Smooth muscle cell (in vitro differentiated cells): ENCODE results near the gene PTGES. TPM values are rescaled to one million over a fixed set of nuclear protein-coding genes. Genes with fewer than 3 reads are reported as not detected.
"Not testable (repeated sequence)": the region's sequence is repeated elsewhere in the genome, so short reads cannot be mapped to it uniquely, and the experiment has no call there.

Experiments used
- DNase-seq: peaks from one replicate; lab custom pipeline; 2025; ENCODE audit not compliant: unreplicated experiment; lab: John Stamatoyannopoulos, UW
- H2AFZ ChIP-seq: fragments of 200-600 bp; sonication (generic); 2 replicates; pipeline ENCODE4 v1.6.0; 2016; ENCODE audit warnings: antibody characterized with exemption, low read depth, mild to moderate bottlenecking
- H3F3A ChIP-seq: fragments of 200-600 bp; sonication (generic); 2 replicates; pipeline ENCODE4 v1.6.0; 2017; ENCODE audit warnings: antibody characterized with exemption, low read depth
- H3K27ac ChIP-seq: fragments of 200-600 bp; sonication (generic); 2 replicates; pipeline ENCODE4 v1.5.1; 2016; ENCODE audit warnings: low read depth, mild to moderate bottlenecking
- H3K27me3 ChIP-seq: fragments of 200-600 bp; sonication (generic); 2 replicates; pipeline ENCODE4 v1.6.1; 2016; ENCODE audit warnings: low read depth, mild to moderate bottlenecking
- H3K36me3 ChIP-seq: fragments of 200-600 bp; sonication (generic); 2 replicates; pipeline ENCODE4 v1.5.1; 2016; ENCODE audit warnings: low read depth
- H3K4me1 ChIP-seq: fragments of 200-600 bp; sonication (generic); 2 replicates; pipeline ENCODE4 v1.5.1; 2016; ENCODE audit warnings: low read depth
- H3K4me2 ChIP-seq: fragments of 200-600 bp; sonication (generic); 2 replicates; pipeline ENCODE4 v1.6.0; 2016; ENCODE audit warnings: mild to moderate bottlenecking
- H3K4me3 ChIP-seq: fragments of 200-600 bp; sonication (generic); 2 replicates; pipeline ENCODE4 v1.5.1; 2016; ENCODE audit warnings: mild to moderate bottlenecking
- H3K79me2 ChIP-seq: fragments of 200-600 bp; sonication (generic); 2 replicates; pipeline ENCODE4 v1.6.0; 2016; ENCODE audit warnings: low read depth, mild to moderate bottlenecking
- H3K9ac ChIP-seq: fragments of 200-600 bp; sonication (generic); 2 replicates; pipeline ENCODE4 v1.6.0; 2016; ENCODE audit warnings: low read depth
- H3K9me3 ChIP-seq: fragments of 200-600 bp; sonication (generic); replicated peaks from 2 replicates; pipeline ENCODE4 v1.5.1; 2016; ENCODE audit warnings: low read depth
- H4K20me1 ChIP-seq: fragments of 200-600 bp; sonication (generic); 2 replicates; pipeline ENCODE4 v1.6.0; 2016; ENCODE audit warnings: low read depth
- WGBS: methylation state at CpG from one replicate; pipeline ENCODE4 v1.1.7; 2016; ENCODE audit warnings: low lambda C conversion rate; 5-methylcytosine and 5-hydroxymethylcytosine counted together
- polyA plus RNA-seq: library from polyadenylated mRNA; unstranded; fragments of >200 nt; fragmentation: Nextera tagmentation; extraction: Ambion mirVana; gene quantifications from 2 replicates; pipeline ENCODE4 v1.2.1, GENCODE V29; 2016
- total RNA-seq: library from RNA; depleted of rRNA; stranded (reverse); fragments of >200 nt; gene quantifications from 2 replicates; pipeline ENCODE4 v1.2.3, GENCODE V29; 2014
- TF ChIP-seq, protein P1 (sequence below): fragments of 200-600 bp; sonication (generic); IDR thresholded peaks from 2 replicates; pipeline ENCODE4 v1.5.1; 2017; ENCODE audit warnings: borderline replicate concordance, mild to moderate bottlenecking, antibody characterized with exemption; ENCODE audit not compliant: insufficient read depth, poor library complexity, severe bottlenecking

PTGES gene
- total and polyA plus RNA-seq, 2 experiments from 2014 or later = 49.5 to 69.6 TPM

DNA sequence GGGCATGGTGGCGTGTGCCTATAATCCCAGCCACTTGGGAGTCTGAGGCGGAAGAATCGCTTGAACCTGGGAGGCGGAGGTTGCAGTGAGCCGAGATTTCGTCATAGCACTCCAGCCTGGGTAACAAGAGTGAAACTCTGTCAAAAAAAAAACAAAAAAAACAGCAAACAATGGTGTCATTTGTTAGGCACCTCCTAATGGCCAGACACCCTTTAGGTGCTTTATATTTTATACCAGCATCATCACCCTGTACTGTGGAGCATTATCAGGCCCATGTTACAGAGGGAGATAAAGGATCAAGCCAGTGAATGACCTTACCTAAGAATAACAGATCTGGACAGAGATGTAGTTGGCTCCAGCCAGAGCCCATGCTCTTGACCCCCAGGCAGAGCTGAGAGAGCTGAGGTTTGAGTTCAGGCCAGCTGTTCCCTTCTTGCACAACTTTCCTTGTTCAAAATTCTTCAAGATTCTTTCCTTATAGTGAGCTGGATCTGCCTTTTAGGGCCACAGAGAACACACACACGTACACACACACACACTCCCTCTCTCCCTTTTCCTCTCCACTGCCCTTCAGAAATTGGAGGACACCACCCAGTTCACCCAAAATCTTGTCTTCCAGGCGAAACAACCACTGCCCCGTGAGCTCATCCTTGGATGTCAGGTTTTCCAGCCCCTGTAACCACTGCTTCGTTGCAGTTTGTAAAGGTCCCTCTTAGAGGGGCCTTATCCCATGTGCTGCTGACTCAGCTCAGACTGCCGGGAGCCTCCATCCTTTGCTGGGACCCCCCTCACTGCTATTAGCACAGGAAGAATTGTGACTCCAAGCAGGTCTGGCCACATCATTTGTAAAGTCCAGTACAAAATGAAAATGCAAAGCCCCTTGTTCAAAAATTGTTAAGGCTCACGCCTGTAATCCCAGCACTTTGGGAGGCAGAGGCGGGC is 10.4 kb upstream of the PTGES start:
- Histone ChIP-seq H3K4me3 (no peak overlapping the region), H3K36me3 (no peaks in the 10 kb centered on the region), H3K79me2 (no peaks in the 10 kb centered on the region), H2AFZ (no peak overlapping the region), H3K27me3 (no peaks in the 10 kb centered on the region), H3K9me3 (no peaks in the 10 kb centered on the region), H3K4me1 (peaks cover 6% of the 10 kb centered on the region), H3F3A (peaks cover 23% of the 10 kb centered on the region), H4K20me1 (no peaks in the 10 kb centered on the region), H3K27ac (peak overlapping the region; percentile 84), H3K4me2 (peak overlapping the region; percentile 37), H3K9ac (no peak overlapping the region)
- TF ChIP-seq, protein P1, sequence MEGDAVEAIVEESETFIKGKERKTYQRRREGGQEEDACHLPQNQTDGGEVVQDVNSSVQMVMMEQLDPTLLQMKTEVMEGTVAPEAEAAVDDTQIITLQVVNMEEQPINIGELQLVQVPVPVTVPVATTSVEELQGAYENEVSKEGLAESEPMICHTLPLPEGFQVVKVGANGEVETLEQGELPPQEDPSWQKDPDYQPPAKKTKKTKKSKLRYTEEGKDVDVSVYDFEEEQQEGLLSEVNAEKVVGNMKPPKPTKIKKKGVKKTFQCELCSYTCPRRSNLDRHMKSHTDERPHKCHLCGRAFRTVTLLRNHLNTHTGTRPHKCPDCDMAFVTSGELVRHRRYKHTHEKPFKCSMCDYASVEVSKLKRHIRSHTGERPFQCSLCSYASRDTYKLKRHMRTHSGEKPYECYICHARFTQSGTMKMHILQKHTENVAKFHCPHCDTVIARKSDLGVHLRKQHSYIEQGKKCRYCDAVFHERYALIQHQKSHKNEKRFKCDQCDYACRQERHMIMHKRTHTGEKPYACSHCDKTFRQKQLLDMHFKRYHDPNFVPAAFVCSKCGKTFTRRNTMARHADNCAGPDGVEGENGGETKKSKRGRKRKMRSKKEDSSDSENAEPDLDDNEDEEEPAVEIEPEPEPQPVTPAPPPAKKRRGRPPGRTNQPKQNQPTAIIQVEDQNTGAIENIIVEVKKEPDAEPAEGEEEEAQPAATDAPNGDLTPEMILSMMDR = no peak
- 64% methylated on average over 13 of the region's 13 CpGs for WGBS
- DNase-seq = no peak

DNA sequence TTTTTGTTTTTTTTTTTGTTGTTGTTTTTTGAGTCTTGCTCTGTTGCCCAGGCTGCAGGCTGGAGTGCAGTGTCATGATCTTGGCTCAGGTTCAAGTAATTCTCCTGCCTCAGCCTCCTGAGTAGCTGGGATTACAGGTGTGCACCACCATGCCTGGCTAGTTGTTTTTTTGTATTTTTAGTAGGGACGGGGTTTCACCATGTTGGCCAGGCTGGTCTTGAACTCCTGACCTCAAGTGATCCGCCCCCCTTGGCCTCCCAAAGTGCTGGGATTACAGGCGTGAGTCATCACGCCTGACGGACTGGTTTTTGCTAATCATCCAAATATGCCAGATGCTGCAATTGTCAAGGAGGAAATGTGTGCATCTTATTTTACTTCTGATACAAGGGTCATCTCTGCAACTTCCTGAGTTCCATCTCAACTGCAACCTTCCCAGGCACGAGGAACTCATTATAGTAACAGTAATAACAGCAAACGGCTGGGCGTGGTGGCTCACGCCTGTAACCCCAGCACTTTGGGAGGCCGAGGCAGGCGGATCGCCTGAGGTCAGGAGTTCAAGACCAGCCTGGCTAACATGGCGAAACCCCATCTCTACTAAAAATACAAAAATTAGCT is 9.6 kb upstream of the PTGES start:
- not testable (repeated sequence) for H3K9me3 ChIP-seq, H2AFZ ChIP-seq, H4K20me1 ChIP-seq, H3K4me1 ChIP-seq, H3K27me3 ChIP-seq, H3K36me3 ChIP-seq, H3K79me2 ChIP-seq, H3K4me3 ChIP-seq, DNase-seq
- WGBS = 47% methylated on average over 13 of the region's 13 CpGs
- peak overlapping the region; percentile 20 for H3K9ac ChIP-seq
- peak overlapping the region; percentile 5 for H3K4me2 ChIP-seq
- H3K27ac ChIP-seq = peak overlapping the region; percentile 84
- H3F3A ChIP-seq = peaks cover 23% of the 10 kb centered on the region

DNA sequence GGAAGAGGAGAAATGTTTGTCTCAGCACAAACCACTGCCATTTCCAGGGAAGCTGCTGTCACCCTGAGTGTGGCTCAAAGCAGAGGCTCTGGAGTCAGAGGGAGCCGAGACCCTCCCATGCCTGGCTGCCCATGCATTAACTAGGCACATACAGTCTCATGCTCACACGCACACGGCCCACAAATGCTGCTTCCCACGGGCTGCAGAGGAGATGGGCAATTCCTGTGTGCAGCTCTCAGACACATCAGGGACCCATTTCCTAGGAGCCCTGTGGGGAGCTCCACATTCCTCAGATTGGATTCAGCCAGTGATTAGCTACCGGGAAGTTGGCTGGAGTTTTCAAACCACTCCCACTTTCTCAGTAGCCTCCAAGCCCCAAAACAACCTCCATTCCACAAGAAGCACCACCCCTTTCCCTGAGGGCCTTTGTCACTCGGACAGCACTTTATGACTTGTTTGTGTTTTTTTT is 9.1 kb upstream of the PTGES start:
- Histone ChIP-seq H2AFZ (no peak overlapping the region), H3F3A (peaks cover 23% of the 10 kb centered on the region), H3K4me1 (peaks cover 6% of the 10 kb centered on the region), H3K9me3 (no peaks in the 10 kb centered on the region), H3K4me2 (peak overlapping the region; percentile 5), H3K27me3 (no peaks in the 10 kb centered on the region), H3K4me3 (no peak overlapping the region), H3K79me2 (no peaks in the 10 kb centered on the region), H3K27ac (peak overlapping the region; percentile 84), H3K36me3 (no peaks in the 10 kb centered on the region), H3K9ac (peak overlapping the region; percentile 20), H4K20me1 (no peaks in the 10 kb centered on the region)
- DNase-seq = no peak
- WGBS = 38% methylated on average over 6 of the region's 6 CpGs
- TF ChIP-seq, protein P1 = no peak

DNA sequence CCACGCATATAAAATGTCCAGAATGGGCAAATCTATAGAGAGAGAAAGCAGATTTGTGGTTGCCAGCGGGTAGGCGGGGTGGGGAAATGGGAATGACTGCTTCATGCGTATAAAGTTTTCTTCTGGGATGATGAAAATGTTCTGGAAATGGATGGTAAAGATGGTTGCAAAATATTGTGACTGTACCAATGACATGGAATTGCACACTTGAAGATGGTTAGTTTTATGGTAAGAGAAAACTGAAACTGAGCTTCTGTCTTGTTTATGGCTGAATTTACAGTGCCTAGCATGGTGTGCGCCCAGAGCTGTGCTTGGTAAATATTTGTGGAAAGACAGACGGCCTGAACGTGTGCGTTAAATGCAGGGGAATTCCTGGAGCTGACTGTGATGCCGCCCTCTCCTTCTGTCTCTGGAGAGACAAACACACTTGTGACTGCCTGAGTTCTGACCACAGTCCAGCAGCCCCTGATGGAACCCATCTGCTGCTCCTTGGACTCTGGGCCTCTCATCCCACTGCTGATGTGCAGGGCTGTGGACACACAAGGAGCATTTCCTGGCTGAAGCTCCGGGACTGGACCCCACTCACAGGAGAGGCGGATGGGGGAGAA is 8.6 kb upstream of the PTGES start:
- Histone ChIP-seq H3K9me3 (no peaks in the 10 kb centered on the region), H3K4me3 (no peak overlapping the region), H3K4me1 (peaks cover 6% of the 10 kb centered on the region), H2AFZ (no peak overlapping the region), H3K27ac (peak overlapping the region; percentile 84), H3F3A (peaks cover 23% of the 10 kb centered on the region), H4K20me1 (no peaks in the 10 kb centered on the region), H3K9ac (peak overlapping the region; percentile 20), H3K36me3 (no peaks in the 10 kb centered on the region), H3K27me3 (no peaks in the 10 kb centered on the region), H3K4me2 (peak overlapping the region; percentile 5), H3K79me2 (no peaks in the 10 kb centered on the region)
- TF ChIP-seq, protein P1 = no peak
- 48% methylated on average over 11 of the region's 11 CpGs for WGBS
- no peak for DNase-seq

DNA sequence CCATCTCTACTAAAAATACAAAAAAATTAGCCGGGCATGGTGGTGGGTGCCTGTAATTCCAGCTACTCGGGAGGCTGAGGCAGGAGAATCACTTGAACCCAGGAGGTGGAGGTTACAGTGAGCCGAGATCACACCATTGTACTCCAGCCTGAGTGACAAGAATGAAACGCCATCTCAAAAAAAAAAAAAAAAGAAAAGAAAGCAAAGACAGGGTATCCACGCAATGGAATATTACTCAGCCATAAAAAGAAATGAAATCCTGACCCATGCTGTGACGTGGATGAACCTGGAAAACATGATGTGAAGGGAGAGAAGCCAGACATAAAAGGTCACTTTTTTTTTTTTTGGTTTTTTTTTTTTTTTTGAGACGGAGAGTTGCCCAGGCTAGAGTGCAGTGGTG is 7.9 kb upstream of the PTGES start:
- H3F3A ChIP-seq = peaks cover 23% of the 10 kb centered on the region
- peak overlapping the region; percentile 84 for H3K27ac ChIP-seq
- H3K4me1 ChIP-seq, H3K4me3 ChIP-seq, DNase-seq, H3K9ac ChIP-seq, H3K36me3 ChIP-seq, H3K27me3 ChIP-seq, H3K9me3 ChIP-seq, H4K20me1 ChIP-seq, H2AFZ ChIP-seq, H3K79me2 ChIP-seq, H3K4me2 ChIP-seq: not testable (repeated sequence)
- WGBS = 91% methylated on average over 7 of the region's 7 CpGs
